ENCODE measurements around the gene CCDC178.

CCDC178 gene

GRCh38 chr18:32888306-32888705 lies 552.2 kb downstream of the CCDC178 start:
- H3K4me3 ChIP-seq (ENCODE audit: low read depth, low read length), result no peak overlapping the region
- no peak for TF ChIP-seq CTCF (IDR thresholded peaks at IDR 0.05; ENCODE audit: low read depth, low read length, missing control alignments)
- no peak for DNase-seq (ENCODE audit: low read depth)
